ENCODE measurements around the gene LRP11. TPM values are rescaled to one million over a fixed set of nuclear protein-coding genes. Genes with fewer than 3 reads are reported as not detected.

The LRP11 gene
- total RNA-seq, 3 donors from 2014 or later (not counting 1 experiment from before 2014, with no cell fraction given) = 0.16 to 0.43 (median 0.26) TPM

- Mint-ChIP-seq H3K4me1 (no peaks in the 10 kb centered on the region), H3K27ac (no peak overlapping the region)
Measured at GRCh38 chr6:149906405-149906804, 42.2 kb upstream of the LRP11 start.

GRCh38 chr6:149905911-149906371 is 41.8 kb upstream of the LRP11 start:
- ATAC-seq (no peak), DNase-seq (no peak)
- Mint-ChIP-seq H3K27me3 (ENCODE audit: low read depth in 2 of 2) (peaks cover 7 to 15% of the 10 kb centered on the region in 2 donors), H3K4me1 (no peaks in the 10 kb centered on the region), H3K27ac (no peak overlapping the region), H3K36me3 (no peaks in the 10 kb centered on the region), H3K9me3 (no peaks in the 10 kb centered on the region), H3K4me3 (no peak overlapping the region)
- Histone ChIP-seq H3K9me3 (ENCODE audit: control insufficient read depth, insufficient read depth, low read length) (peaks cover 8% of the 10 kb centered on the region), H3K27me3 (ENCODE audit: control insufficient read depth, insufficient read depth, low read length) (no peaks in the 10 kb centered on the region), H3K4me3 (ENCODE audit: low read length) (no peak overlapping the region), H3K27ac (ENCODE audit: low read length) (no peak overlapping the region), H3K36me3 (ENCODE audit: control insufficient read depth, insufficient read depth, low read length) (no peaks in the 10 kb centered on the region), H3K4me1 (ENCODE audit: control insufficient read depth, insufficient read depth, low read length) (no peaks in the 10 kb centered on the region)
- TF ChIP-seq CTCF (IDR thresholded peaks at IDR 0.05) = no peak
- intact Hi-C loops (cut with micrococcal nuclease) = no loop called here
- 78% methylated on average over 6 of the region's 6 CpGs for WGBS (ENCODE audit: insufficient coverage)

More at GRCh38 chr6:149906405-149906804, 42.2 kb upstream of the LRP11 start:
- Mint-ChIP-seq H3K36me3 (no peaks in the 10 kb centered on the region), H3K9me3 (no peaks in the 10 kb centered on the region), H3K4me3 (no peak overlapping the region), H3K27me3 (ENCODE audit: low read depth in 2 of 2) (peaks cover 12 to 20% of the 10 kb centered on the region in 2 donors)
- no peak for TF ChIP-seq CTCF (IDR thresholded peaks at IDR 0.05)
- WGBS (ENCODE audit: insufficient coverage) = 95% methylated on average over 4 of the region's 4 CpGs
- no peaks in the 10 kb centered on the region for H3K36me3 ChIP-seq (ENCODE audit: control insufficient read depth, insufficient read depth, low read length)
- ATAC-seq (no peak), DNase-seq (no peak)
- H3K4me1 ChIP-seq (ENCODE audit: control insufficient read depth, insufficient read depth, low read length) = no peaks in the 10 kb centered on the region
- peaks cover 8% of the 10 kb centered on the region for H3K9me3 ChIP-seq (ENCODE audit: control insufficient read depth, insufficient read depth, low read length)
- intact Hi-C loops (cut with micrococcal nuclease) = no loop called here
- H3K4me3 ChIP-seq (ENCODE audit: low read length) = no peak overlapping the region
- no peak overlapping the region for H3K27ac ChIP-seq (ENCODE audit: low read length)
- H3K27me3 ChIP-seq (ENCODE audit: control insufficient read depth, insufficient read depth, low read length) = no peaks in the 10 kb centered on the region

GRCh38 chr6:149905371-149905910 is 41.3 kb upstream of the LRP11 start:
- H3K4me1 Mint-ChIP-seq = no peaks in the 10 kb centered on the region
- no peaks in the 10 kb centered on the region for H3K36me3 Mint-ChIP-seq
- Histone ChIP-seq H3K27ac (ENCODE audit: low read length) (no peak overlapping the region), H3K4me1 (ENCODE audit: control insufficient read depth, insufficient read depth, low read length) (no peaks in the 10 kb centered on the region), H3K36me3 (ENCODE audit: control insufficient read depth, insufficient read depth, low read length) (no peaks in the 10 kb centered on the region), H3K4me3 (ENCODE audit: low read length) (no peak overlapping the region), H3K27me3 (ENCODE audit: control insufficient read depth, insufficient read depth, low read length) (no peaks in the 10 kb centered on the region), H3K9me3 (ENCODE audit: control insufficient read depth, insufficient read depth, low read length) (peaks cover 8% of the 10 kb centered on the region)
- H3K4me3 Mint-ChIP-seq = no peak overlapping the region
- H3K27me3 Mint-ChIP-seq (ENCODE audit: low read depth in 2 of 2) = peaks cover 5 to 10% of the 10 kb centered on the region in 2 donors
- 91% methylated on average over 18 of the region's 18 CpGs for WGBS (ENCODE audit: insufficient coverage)
- DNase-seq (no peak), ATAC-seq (no peak)
- no peak for TF ChIP-seq CTCF (IDR thresholded peaks at IDR 0.05)
- no peaks in the 10 kb centered on the region for H3K9me3 Mint-ChIP-seq
- no peak overlapping the region for H3K27ac Mint-ChIP-seq
- intact Hi-C loops (cut with micrococcal nuclease) = no loop called here
